Panc1 (cell line): ENCODE results near the gene CPXM1.

Source experiments
- CTCF ChIP-seq: fragments of 450-650 bp; IDR thresholded peaks from 2 replicates; pipeline ENCODE4 v1.5.1; 2017; ENCODE audit warnings: mild to moderate bottlenecking
- POLR2AphosphoS5 ChIP-seq: IDR thresholded peaks from 2 replicates; pipeline ENCODE4 v1.6.1; 2012; ENCODE audit warnings: mild to moderate bottlenecking, low read depth, low read length, moderate library complexity

GRCh38 chr20:2759143-2759542 lies 41.3 kb downstream of the CPXM1 start:
- TF ChIP-seq CTCF (no peak), POLR2AphosphoS5 (no peak)
